BLaER1 (cell line): ENCODE data around the gene EPS8.

Experiments used
- H3K27ac ChIP-seq: shearing (Covaris generic); formaldehyde crosslinking; 2 replicates; pipeline ENCODE4 v1.8.1; 2022
- H3K27me3 ChIP-seq: shearing (Covaris generic); formaldehyde crosslinking; 2 replicates; pipeline ENCODE4 v1.8.1; 2022
- H3K36me3 ChIP-seq: shearing (Covaris generic); formaldehyde crosslinking; 2 replicates; pipeline ENCODE4 v1.8.1; 2022
- H3K4me1 ChIP-seq: shearing (Covaris generic); formaldehyde crosslinking; 2 replicates; pipeline ENCODE4 v1.8.1; 2022
- H3K4me2 ChIP-seq: shearing (Covaris generic); formaldehyde crosslinking; 2 replicates; pipeline ENCODE4 v1.8.1; 2022
- H3K4me3 ChIP-seq: shearing (Covaris generic); formaldehyde crosslinking; 2 replicates; pipeline ENCODE4 v1.8.1; 2022
- H3K9ac ChIP-seq: shearing (Covaris generic); formaldehyde crosslinking; 2 replicates; pipeline ENCODE4 v1.8.1; 2022
- H3K9me3 ChIP-seq: shearing (Covaris generic); formaldehyde crosslinking; 2 replicates; pipeline ENCODE4 v1.8.1; 2022
- H4K20me1 ChIP-seq: shearing (Covaris generic); formaldehyde crosslinking; 2 replicates; pipeline ENCODE4 v1.8.1; 2022
- Cebpa-rat ChIP-seq: shearing (Covaris generic); IDR thresholded peaks from 2 replicates; pipeline ENCODE4 v1.8.1; 2022

The EPS8 gene

DNA sequence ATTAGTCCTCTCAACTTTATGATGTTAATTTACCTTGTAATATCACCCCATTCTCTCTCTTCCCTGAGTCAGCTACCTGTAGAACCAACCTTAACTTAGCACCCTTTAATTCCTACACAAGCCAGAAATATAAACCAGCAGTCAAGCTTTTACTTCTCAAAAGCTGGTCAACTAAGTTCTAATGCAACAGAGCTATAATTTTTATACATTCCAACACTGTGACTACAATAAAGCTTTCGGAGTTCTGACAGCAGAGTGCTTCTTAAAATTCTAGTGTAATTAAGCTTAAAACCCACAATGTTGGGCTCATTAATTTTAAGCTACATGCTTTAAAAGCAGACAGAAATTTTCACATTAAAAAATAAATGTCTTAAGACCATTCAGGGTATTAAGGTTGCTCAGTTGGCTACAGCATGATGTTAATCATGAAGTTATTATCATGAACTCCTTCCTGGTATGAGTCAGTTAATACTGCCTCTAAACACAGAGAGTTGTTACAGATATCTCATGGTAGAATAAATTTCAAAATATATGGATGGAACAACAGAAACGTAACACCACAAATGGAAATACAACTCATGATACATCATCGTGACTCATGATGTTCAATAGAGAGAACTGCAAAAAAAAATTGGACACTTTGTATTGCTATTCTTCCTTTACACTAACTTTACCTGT lies 126.7 kb downstream of the EPS8 start:
- Histone ChIP-seq H3K4me2 (no peak overlapping the region), H3K27ac (no peak overlapping the region), H3K9me3 (no peaks in the 10 kb centered on the region), H4K20me1 (no peaks in the 10 kb centered on the region), H3K36me3 (no peaks in the 10 kb centered on the region), H3K9ac (no peak overlapping the region), H3K4me3 (no peak overlapping the region), H3K27me3 (no peaks in the 10 kb centered on the region), H3K4me1 (no peaks in the 10 kb centered on the region)
- TF ChIP-seq Cebpa-rat: no peak

DNA sequence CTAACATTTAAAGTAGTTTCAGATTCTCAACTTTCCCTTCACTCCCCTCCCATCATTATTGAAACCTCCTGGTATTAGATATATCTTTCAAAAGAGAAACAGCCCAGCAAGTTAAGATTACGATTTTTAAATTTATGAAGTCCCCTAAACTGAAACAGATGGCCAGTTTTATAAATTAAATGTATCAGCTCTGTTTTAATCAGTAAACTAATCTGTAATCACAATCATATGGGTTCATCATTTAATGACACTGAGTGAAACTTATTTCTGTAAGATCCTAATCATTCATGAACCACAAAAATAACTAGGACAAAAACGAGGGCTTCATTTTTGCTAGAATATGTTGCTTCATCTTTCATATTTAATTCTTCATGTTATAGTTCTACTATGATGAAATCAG lies 137.8 kb downstream of the EPS8 start:
- no peaks in the 10 kb centered on the region for H3K9me3 ChIP-seq
- H3K4me2 ChIP-seq: no peak overlapping the region
- no peaks in the 10 kb centered on the region for H3K36me3 ChIP-seq
- no peaks in the 10 kb centered on the region for H3K27me3 ChIP-seq
- no peak overlapping the region for H3K27ac ChIP-seq
- no peaks in the 10 kb centered on the region for H4K20me1 ChIP-seq
- no peak for TF ChIP-seq Cebpa-rat
- H3K4me3 ChIP-seq: no peak overlapping the region
- no peaks in the 10 kb centered on the region for H3K4me1 ChIP-seq
- no peak overlapping the region for H3K9ac ChIP-seq

DNA sequence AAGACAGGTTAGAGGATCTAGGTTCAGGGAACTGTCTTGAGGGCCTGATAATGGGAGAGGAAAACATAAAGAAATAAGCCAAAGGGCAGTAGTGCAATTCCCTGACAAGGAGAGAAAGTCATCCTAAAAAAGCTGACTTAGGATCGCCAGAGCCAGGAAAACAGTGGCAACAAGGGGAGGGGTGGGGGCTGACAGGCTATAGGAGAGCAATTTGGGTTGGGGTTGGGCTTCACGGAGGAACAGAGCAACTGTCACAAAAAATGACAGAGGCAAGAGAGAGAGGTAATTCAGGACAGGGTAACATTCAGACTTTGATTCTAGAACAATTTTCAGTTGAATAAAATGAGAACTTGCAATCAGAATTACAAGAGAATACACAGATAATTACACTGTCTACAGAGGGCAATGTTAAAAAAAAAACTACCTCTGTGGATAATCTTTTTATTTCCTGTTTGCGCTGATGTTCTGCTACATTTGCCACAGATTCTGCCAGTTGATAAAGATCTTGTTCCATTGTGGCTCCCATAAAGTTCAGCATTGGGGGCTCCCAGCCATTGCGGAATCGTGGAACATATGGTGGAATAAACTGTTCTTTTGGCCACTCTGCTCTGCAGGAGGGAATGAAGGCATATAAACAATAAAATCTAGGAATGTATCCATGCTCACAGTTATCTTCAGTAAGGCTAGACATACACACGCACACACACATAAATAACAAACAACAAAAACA lies 138.6 kb downstream of the EPS8 start:
- TF ChIP-seq Cebpa-rat: no peak
- Histone ChIP-seq H3K4me2 (no peak overlapping the region), H3K36me3 (no peaks in the 10 kb centered on the region), H3K27me3 (no peaks in the 10 kb centered on the region), H3K27ac (no peak overlapping the region), H3K4me3 (no peak overlapping the region), H3K9ac (no peak overlapping the region), H3K4me1 (no peaks in the 10 kb centered on the region), H4K20me1 (no peaks in the 10 kb centered on the region), H3K9me3 (no peaks in the 10 kb centered on the region)

DNA sequence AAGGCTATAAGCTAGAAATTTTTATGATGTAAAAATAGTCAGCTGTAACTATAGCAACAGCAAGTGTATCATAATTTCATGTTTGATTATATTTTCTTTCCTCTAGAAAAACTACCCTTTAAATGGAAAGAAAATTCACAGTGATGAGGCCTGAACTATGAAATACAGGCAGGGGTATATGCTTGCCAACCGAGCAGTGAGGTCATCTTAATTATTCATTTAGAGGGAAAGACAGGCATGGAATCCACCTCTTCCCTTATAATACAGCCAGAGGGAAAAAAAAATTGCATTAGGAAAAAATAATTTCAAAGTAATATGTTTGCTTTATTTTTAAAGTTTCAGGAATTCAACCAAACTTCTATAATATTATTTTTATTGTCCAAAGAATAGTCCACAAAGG lies 139.8 kb downstream of the EPS8 start:
- no peaks in the 10 kb centered on the region for H4K20me1 ChIP-seq
- no peak for TF ChIP-seq Cebpa-rat
- H3K27ac ChIP-seq: no peak overlapping the region
- no peaks in the 10 kb centered on the region for H3K27me3 ChIP-seq
- H3K4me1 ChIP-seq: no peaks in the 10 kb centered on the region
- H3K9me3 ChIP-seq: no peaks in the 10 kb centered on the region
- H3K36me3 ChIP-seq: no peaks in the 10 kb centered on the region
- no peak overlapping the region for H3K4me3 ChIP-seq
- H3K4me2 ChIP-seq: no peak overlapping the region
- H3K9ac ChIP-seq: no peak overlapping the region

DNA sequence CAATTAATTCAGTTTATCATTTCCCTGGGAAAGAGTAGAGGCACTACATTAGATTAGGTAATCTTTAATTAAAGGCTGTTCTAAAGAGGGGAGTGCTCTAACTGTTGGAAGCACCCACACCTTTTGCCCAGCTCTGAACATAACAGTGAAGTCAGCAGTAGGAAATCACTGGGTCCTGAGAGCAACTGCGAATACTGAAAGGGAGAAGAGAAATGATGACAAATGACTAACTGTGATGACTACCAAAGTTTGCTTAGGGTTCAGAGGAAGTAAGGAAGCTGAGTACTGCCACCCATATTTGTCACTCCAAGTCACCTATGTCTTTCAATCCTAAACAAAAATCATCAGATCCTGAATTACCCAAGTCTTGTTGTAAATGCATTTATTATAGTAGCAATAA lies 140.6 kb downstream of the EPS8 start:
- no peak overlapping the region for H3K4me2 ChIP-seq
- no peak overlapping the region for H3K27ac ChIP-seq
- no peak overlapping the region for H3K9ac ChIP-seq

DNA sequence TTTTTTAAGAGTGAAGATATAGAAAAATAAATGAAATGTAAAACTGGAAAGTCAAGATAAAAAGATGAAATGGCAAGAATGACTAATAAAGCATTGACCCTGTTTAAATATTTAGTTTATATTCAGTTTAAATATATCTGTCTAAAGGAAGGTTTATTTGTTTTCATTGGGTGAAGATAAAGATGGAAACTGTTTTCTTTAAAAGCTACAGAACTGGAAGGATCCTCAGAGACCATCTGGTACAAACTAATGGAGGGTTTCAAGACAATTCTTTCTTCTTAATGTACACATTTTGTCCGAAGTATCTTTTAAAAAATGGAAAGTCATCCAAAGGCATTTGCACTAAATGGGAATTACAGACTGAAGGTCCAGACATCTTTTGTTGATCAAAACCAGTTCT lies 142.6 kb downstream of the EPS8 start:
- Histone ChIP-seq H4K20me1 (no peaks in the 10 kb centered on the region), H3K27me3 (no peaks in the 10 kb centered on the region), H3K4me3 (no peak overlapping the region), H3K9ac (no peak overlapping the region), H3K9me3 (no peaks in the 10 kb centered on the region), H3K27ac (no peak overlapping the region), H3K36me3 (no peaks in the 10 kb centered on the region), H3K4me1 (no peaks in the 10 kb centered on the region), H3K4me2 (no peak overlapping the region)
- no peak for TF ChIP-seq Cebpa-rat

More for the DNA sequence above, 140.6 kb downstream of the EPS8 start:
- H3K4me3 ChIP-seq: no peak overlapping the region
- no peaks in the 10 kb centered on the region for H3K4me1 ChIP-seq
- no peaks in the 10 kb centered on the region for H3K9me3 ChIP-seq
- H3K36me3 ChIP-seq: no peaks in the 10 kb centered on the region
- H4K20me1 ChIP-seq: no peaks in the 10 kb centered on the region
- no peak for TF ChIP-seq Cebpa-rat
- no peaks in the 10 kb centered on the region for H3K27me3 ChIP-seq

DNA sequence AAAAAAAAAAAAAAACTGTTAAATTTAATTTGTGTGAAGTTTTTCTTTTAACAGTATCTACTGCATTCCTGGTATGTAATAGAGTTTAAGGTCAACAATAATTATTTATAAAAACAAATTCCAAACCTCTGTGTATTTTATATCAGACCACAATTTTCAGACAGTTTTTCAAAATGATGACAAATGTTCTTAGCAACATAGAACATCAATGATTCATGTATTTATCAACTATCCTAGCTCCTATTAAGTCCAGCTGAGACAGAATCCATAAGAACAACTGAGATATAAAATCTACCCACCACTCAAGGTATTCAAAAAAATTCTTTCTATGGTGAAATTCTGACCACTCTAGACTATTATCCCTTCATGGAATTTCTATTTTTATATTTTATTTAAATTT lies 144.5 kb downstream of the EPS8 start:
- Histone ChIP-seq H3K9me3 (no peaks in the 10 kb centered on the region), H3K27ac (no peak overlapping the region), H3K4me1 (no peaks in the 10 kb centered on the region), H3K9ac (no peak overlapping the region), H4K20me1 (no peaks in the 10 kb centered on the region), H3K27me3 (no peaks in the 10 kb centered on the region), H3K36me3 (no peaks in the 10 kb centered on the region), H3K4me2 (no peak overlapping the region), H3K4me3 (no peak overlapping the region)
- no peak for TF ChIP-seq Cebpa-rat

DNA sequence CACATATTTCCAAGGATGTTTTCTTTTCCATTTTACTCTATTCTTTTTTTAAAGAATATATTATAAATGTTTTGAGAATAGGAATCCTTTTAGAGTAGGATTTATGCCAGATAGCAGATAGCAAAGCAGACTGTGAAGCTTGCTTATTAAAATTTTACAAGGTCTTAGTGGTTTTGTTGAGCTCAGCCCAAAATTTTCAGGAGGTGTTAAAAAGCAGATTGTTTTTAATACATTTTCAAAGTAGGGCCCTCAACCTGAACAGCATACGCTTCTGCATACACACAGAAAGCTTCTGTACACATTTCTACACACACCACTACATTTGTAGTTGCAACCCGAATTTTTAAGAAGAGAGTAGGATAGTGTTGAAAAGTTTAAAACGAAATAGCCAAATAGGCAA lies 151.0 kb downstream of the EPS8 start:
- Histone ChIP-seq H3K9me3 (no peaks in the 10 kb centered on the region), H3K4me2 (no peak overlapping the region), H4K20me1 (no peaks in the 10 kb centered on the region), H3K27ac (no peak overlapping the region), H3K4me3 (no peak overlapping the region), H3K27me3 (no peaks in the 10 kb centered on the region), H3K9ac (no peak overlapping the region), H3K4me1 (no peaks in the 10 kb centered on the region), H3K36me3 (no peaks in the 10 kb centered on the region)
- no peak for TF ChIP-seq Cebpa-rat

DNA sequence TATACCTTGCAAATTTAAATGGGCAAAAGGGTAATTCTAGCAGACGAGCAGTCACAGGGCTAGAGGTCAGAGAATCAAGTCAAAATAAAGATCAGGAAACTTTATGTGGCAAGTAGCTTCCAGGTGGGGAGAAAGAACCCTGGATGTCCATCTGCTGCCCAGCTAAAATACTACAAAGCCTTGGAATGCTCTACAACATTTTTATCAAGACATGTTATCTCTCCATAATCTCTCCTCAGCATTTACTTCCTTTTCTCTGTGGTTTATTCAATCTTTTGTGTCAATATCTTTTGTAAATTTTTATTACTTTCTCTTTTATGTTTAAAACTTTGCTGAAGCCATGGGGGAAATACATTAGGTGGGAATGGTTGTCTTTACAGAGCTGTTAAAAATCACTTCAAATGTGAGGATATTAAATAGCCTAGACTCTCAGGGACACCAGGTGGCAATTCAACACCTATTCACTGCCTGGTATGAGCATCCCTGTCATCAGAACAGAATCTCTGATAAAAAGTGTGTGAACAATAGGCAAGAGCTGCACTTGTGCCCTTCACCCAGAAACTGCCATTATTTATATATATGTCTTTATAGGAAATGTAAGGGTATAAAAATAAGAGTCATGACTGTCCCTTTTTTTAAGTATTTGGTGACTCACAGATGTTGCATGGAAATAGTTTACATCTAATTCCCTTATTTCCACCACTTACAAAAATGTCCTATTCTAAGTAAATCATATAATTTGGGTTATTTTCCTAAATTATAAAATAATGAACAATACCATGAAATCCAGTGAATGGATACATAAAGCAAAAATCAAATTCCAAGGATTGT lies 152.9 kb downstream of the EPS8 start:
- Histone ChIP-seq H3K9ac (no peak overlapping the region), H4K20me1 (no peaks in the 10 kb centered on the region), H3K27me3 (no peaks in the 10 kb centered on the region), H3K4me3 (no peak overlapping the region), H3K4me2 (no peak overlapping the region), H3K9me3 (no peaks in the 10 kb centered on the region), H3K27ac (no peak overlapping the region), H3K4me1 (no peaks in the 10 kb centered on the region), H3K36me3 (no peaks in the 10 kb centered on the region)
- TF ChIP-seq Cebpa-rat: no peak
